22Rv1 (cell line): ENCODE measurements around the gene OMA1.

ENCODE experiments used
- ZFX ChIP-seq: fragments of 450-650 bp; IDR thresholded peaks from 2 replicates; pipeline ENCODE4 v1.6.1; 2017; ENCODE audit warnings: antibody characterized with exemption, borderline replicate concordance
- TF ChIP-seq, protein P1 (sequence below): fragments of 450-650 bp; IDR thresholded peaks from 2 replicates; pipeline ENCODE4 v1.5.1; 2017; ENCODE audit warnings: mild to moderate bottlenecking

DNA sequence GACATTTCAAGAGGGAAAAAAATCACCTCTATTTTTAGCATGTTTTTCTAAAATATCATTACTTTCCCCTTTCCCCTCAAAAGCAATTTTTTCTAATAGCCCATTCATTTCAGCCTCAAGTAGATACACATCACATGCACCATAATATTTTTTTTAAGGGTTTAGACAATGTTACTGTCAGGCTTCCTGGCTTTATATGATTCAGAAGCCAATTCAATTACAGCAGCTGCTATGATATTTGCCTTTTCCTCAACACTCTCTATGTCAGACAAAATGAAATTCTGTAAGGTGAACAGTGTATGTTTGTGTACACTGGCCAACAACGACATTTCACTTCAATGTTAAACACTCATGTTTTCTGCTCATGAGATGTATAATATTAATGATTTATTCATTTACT is 46.5 kb downstream of the OMA1 start:
- TF ChIP-seq, protein P1, sequence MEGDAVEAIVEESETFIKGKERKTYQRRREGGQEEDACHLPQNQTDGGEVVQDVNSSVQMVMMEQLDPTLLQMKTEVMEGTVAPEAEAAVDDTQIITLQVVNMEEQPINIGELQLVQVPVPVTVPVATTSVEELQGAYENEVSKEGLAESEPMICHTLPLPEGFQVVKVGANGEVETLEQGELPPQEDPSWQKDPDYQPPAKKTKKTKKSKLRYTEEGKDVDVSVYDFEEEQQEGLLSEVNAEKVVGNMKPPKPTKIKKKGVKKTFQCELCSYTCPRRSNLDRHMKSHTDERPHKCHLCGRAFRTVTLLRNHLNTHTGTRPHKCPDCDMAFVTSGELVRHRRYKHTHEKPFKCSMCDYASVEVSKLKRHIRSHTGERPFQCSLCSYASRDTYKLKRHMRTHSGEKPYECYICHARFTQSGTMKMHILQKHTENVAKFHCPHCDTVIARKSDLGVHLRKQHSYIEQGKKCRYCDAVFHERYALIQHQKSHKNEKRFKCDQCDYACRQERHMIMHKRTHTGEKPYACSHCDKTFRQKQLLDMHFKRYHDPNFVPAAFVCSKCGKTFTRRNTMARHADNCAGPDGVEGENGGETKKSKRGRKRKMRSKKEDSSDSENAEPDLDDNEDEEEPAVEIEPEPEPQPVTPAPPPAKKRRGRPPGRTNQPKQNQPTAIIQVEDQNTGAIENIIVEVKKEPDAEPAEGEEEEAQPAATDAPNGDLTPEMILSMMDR: no peak
- no peak for TF ChIP-seq ZFX
